HG02759 (cell line): ENCODE results near the gene PAPOLG.
"Not testable (repeated sequence)": the region's sequence is repeated elsewhere in the genome, so short reads cannot be mapped to it uniquely, and the experiment has no call there.

Source experiments
- ATAC-seq: cut with Tn5 transposase; IDR thresholded peaks from one replicate; pipeline ENCODE4 v1.9.1; 2021; ENCODE audit warnings: mild to moderate bottlenecking, moderate library complexity; ENCODE audit not compliant: unreplicated experiment

The PAPOLG gene

GRCh38 chr2:60771508-60771907 lies 15.4 kb downstream of the PAPOLG start:
- ATAC-seq: no peak

DNA sequence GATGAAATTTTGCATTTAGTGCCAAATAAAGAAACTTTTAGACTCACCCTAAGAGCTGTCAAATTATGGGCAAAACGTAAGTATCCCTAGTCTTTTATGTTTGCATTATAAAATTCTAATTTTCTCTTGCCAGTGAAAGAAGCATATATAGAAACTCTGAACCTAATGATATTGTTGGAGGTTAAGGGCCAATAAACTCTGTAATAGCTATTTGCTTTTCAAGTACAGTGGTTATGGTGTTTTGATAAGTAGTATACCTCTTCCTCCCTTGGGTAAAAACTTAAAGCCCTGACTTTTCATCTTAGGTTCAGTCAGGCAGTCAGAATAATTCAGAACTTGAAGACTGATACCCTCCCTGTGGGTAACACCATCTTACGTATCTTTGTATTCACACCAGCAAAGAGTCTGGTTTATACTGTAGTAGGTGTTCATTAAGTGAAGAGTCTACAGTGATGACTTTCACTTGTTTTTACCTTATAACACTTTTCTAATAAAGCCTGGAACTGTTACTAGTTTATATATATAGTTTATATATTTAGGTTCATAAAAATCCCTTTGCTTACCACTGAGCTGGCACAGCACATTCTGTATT lies 19.1 kb downstream of the PAPOLG start:
- ATAC-seq: no peak

DNA sequence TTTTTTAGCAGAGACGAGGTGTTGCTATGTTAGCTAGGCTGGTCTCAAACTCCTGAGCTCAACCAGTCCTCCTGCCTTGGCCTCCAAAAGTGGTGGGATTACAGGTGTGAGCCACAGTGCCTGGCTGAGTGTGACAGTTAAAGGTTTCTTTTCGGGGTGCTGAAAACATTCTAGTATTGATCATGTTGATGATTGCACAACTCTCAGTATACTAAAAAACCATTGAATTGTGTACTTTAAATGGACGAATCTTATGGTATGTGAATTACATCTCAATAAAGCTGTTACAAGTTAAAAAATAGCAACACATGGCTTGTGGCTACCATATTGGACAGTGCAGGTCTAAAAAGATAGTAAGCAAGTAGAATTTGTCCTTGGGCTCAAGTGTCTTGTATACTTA lies 22.3 kb downstream of the PAPOLG start:
- no peak for ATAC-seq

GRCh38 chr2:60779426-60779825 lies 23.4 kb downstream of the PAPOLG start:
- ATAC-seq: no peak

- no peak for ATAC-seq
Measured at GRCh38 chr2:60780721-60781120, 24.7 kb downstream of the PAPOLG start.

DNA sequence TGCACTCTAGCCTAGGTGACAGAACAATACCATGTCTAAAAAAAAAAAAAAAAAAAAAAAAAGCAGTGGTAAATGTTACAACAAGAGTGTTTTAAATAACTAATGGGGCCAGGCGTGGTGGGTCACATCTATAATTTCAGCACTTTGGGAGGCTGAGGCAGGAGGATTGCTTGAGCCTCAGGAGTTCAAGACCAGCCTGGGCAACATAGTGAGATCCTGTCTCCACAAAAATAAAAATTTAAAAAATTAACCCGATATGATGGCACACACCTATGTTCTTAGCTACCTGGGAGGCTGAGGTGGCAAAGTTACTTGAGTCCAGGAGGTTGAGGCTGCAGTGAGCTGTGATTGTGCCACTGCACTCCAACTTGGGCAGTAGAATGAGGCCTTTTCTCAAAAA lies 37.1 kb downstream of the PAPOLG start:
- ATAC-seq: no peak

- no peak for ATAC-seq
Measured at GRCh38 chr2:60794271-60794863, 38.3 kb downstream of the PAPOLG start.

GRCh38 chr2:60796573-60797509 lies 40.8 kb downstream of the PAPOLG start:
- ATAC-seq: peak; percentile 71

DNA sequence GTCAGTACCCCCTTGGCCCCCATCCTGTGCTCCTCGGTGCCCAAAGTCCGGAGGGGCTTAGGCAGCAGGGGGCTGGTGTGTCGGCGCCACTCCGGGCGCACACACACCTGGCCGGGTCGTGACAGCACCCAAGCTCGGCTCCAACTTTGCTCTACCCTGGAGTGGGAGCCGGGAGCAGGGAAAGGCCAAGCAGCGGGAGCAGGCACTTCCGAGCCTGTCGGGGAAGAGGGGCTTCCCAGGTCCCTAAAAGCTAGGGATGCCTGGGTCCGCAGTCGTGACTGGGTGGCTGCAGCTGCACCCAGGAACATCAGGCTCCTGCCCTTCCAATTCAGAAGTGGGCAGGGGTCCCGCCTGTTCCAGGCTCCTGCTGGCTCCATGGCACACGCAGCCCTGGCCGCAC lies 48.4 kb downstream of the PAPOLG start:
- ATAC-seq: no peak

- no peak for ATAC-seq
Measured at GRCh38 chr2:60806595-60806987, 50.5 kb downstream of the PAPOLG start.

GRCh38 chr2:60806988-60807681 lies 51.1 kb downstream of the PAPOLG start:
- ATAC-seq: peak; percentile 89

- no peak for ATAC-seq
Measured at GRCh38 chr2:60808330-60808801, 52.3 kb downstream of the PAPOLG start.

- no peak for ATAC-seq
Measured at GRCh38 chr2:60811491-60812375, 55.7 kb downstream of the PAPOLG start.

DNA sequence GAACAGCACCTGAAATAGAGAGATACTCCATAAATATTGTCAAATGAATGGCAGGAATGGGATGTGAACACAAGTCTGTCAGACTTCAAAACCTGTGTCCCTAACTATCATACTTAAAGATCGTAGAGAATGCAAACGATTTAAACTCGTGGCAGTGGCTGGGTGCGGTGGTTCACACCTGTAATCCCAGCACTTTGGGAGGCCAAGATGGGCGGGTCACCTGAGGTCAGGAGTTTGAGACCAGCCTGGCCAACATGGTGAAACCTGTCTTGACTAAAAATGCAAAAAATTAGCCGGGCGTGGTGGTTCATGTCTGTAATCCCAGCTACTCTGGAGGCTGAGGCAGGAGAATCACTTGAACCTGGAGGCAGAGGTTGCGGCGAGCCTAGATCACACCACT lies 61.1 kb downstream of the PAPOLG start:
- not testable (repeated sequence) for ATAC-seq

DNA sequence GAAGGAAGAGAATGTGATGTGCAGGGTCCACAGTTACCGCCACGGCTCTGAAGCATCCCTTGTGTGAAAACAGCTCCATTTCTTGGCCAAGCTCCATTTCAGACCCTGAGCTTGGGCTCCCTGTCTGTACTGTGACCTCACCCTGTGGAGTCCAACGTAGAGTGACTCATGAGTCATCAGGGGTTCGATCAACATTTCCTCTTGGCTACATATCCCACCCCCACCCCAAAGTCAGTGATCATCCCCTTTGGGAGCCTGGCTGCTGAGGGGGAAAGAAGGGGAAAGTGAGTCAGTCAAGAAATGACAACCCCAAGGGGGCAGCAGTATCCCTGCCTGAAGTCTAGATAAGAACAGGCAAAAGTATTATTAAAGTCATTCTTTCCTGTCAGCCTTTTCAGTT lies 62.2 kb downstream of the PAPOLG start:
- no peak for ATAC-seq

- ATAC-seq: no peak
Measured at GRCh38 chr2:60819155-60819862, 63.2 kb downstream of the PAPOLG start.

- ATAC-seq: no peak
Measured at GRCh38 chr2:60819936-60820335, 63.9 kb downstream of the PAPOLG start.

DNA sequence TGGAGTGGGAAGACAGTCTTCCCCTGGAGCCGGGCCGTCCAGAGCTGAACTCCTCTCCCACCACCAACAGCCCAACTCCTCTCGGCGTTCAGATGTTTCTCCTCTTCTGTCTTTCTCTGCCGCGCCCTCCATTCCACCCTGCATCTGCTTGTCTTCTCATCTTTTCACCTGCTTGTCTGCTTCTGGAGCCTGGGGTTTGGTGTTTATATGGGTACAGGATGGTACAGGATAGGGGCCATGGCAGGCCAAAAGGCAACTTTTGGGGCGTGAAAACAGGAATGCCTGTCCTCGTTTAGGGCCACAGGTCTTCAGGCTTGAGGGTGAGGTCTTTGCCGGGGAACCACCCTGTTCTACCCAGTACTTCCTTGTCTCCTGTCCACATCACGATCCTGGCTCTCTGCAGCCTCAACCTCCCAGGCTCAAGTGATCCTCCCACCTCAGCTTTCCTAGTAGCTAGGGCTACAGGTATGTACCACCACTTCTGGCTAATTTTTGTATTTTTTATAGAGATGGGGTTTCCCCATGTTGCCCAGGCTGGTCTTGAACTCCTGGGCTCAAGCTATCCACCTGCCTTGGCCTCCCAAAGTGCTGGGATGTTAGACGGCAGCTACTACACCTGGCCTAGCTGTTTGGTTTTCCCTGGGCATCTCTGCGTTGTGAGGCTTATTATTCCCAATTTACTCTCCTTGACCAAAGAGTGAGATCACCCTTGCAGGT lies 64.5 kb downstream of the PAPOLG start:
- no peak for ATAC-seq

- ATAC-seq: no peak
Measured at GRCh38 chr2:60821133-60821469, 65.0 kb downstream of the PAPOLG start.
